HepG2 (cell line): ENCODE results near the gene CXXC5. TPM values are rescaled to one million over a fixed set of nuclear protein-coding genes. Genes with fewer than 3 reads are reported as not detected.

Experiments used
- ARID3A ChIP-seq: IDR thresholded peaks from 2 replicates; pipeline ENCODE4 v1.6.1; 2012; ENCODE audit warnings: low read depth, low read length, improper control_type of control experiment
- ARID5B ChIP-seq: IDR thresholded peaks from 2 replicates; pipeline ENCODE4 v1.4.0; 2020; ENCODE audit warnings: mild to moderate bottlenecking, missing genetic modification reagents
- BRCA1 ChIP-seq: sonication (generic); formaldehyde crosslinking; IDR thresholded peaks from 2 replicates; pipeline ENCODE4 v1.4.0; 2020; ENCODE audit warnings: missing genetic modification reagents
- HNRNPL ChIP-seq: fragments of 200-400 bp; formaldehyde crosslinking; IDR thresholded peaks from 2 replicates; pipeline ENCODE4 v1.6.1; 2017; ENCODE audit warnings: mild to moderate bottlenecking, low read depth, low read length
- IRX3 ChIP-seq: sonication (generic); formaldehyde crosslinking; IDR thresholded peaks from 2 replicates; pipeline ENCODE4 v1.8.1; 2023; ENCODE audit warnings: mild to moderate bottlenecking, low read depth, missing genetic modification reagents, borderline replicate concordance
- MAX ChIP-seq: IDR thresholded peaks from 2 replicates; pipeline ENCODE4 v1.6.1; 2012; ENCODE audit warnings: inconsistent platforms
- MNT ChIP-seq: fragments of 450-650 bp; IDR thresholded peaks from 2 replicates; pipeline ENCODE4 v1.6.1; 2016
- NCOR1 ChIP-seq: fragments of 200-600 bp; sonication (generic); IDR thresholded peaks from 2 replicates; pipeline ENCODE4 v1.7.0; 2017; ENCODE audit warnings: antibody characterized with exemption, low read length, borderline replicate concordance
- SP5 ChIP-seq: IDR thresholded peaks from 2 replicates; pipeline ENCODE4 v1.6.1; 2016; ENCODE audit warnings: low read depth, borderline replicate concordance
- ZBTB25 ChIP-seq: IDR thresholded peaks from 2 replicates; pipeline ENCODE4 v1.6.1; 2018; ENCODE audit warnings: missing genetic modification reagents
- ZMYM4 ChIP-seq: sonication (generic); formaldehyde crosslinking; IDR thresholded peaks from 2 replicates; pipeline ENCODE4 v1.8.1; 2023; ENCODE audit warnings: mild to moderate bottlenecking, missing genetic modification reagents
- ZNF362 ChIP-seq: sonication (generic); formaldehyde crosslinking; IDR thresholded peaks from 2 replicates; pipeline ENCODE4 v1.4.0; 2020; ENCODE audit warnings: missing genetic modification reagents, mild to moderate bottlenecking, borderline replicate concordance
- ZNF546 ChIP-seq: sonication (generic); formaldehyde crosslinking; conservative IDR thresholded peaks from 2 replicates; pipeline ENCODE4 v1.8.1; 2023; ENCODE audit warnings: mild to moderate bottlenecking, missing genetic modification reagents
- ZSCAN5A ChIP-seq: sonication (generic); formaldehyde crosslinking; IDR thresholded peaks from 2 replicates; pipeline ENCODE4 v1.8.0; 2022; ENCODE audit warnings: mild to moderate bottlenecking, missing genetic modification reagents, borderline replicate concordance
- polyA plus RNA-seq, 8 experiments: library from polyadenylated mRNA; depleted of rRNA in 3 of 8; stranded (reverse) in 7 of 8; unstranded in 1 of 8; fragments of >200 nt; fragmentation: Illumina TruSeq in 4 of 8; extraction: Trizol in 4 of 8; gene quantifications; 2 replicates each; pipeline versions ENCODE4 v1.2.1 to v1.2.3, GENCODE V29; 2011 to 2016; ENCODE audit warnings: low read depth in 4 of 8, missing spikeins in 1 of 8, mixed read lengths in 1 of 8; ENCODE audit not compliant: insufficient read depth in 1 of 8
- total RNA-seq, 5 experiments: library from RNA; depleted of rRNA; stranded (reverse); fragments of >200 nt; fragmentation: Illumina TruSeq; extraction: Trizol; gene quantifications; 2 replicates each; pipeline ENCODE4 v1.2.3, GENCODE V29; 2016; ENCODE audit warnings: low read depth in 1 of 5

The CXXC5 gene
- total and polyA plus RNA-seq, 2 of the 13 experiments (the other 11 are each of a cell fraction or from before 2014, with no cell fraction given), result 32.3 to 33.0 TPM

- TF ChIP-seq ARID5B (0 out of 2 replicates have a peak, but pooled peaks have one; percentile 5), ZNF546 (CRISPR knock-in tag) (0 out of 2 replicates have a peak, but pooled peaks have one; percentile 42), HNRNPL (0 out of 2 replicates have a peak, but pooled peaks have one; percentile 62), ZSCAN5A (CRISPR knock-in tag) (peak; percentile 52; the same call in 1 of the 2 replicates), BRCA1 (CRISPR knock-in tag) (no peak), ZMYM4 (peak; percentile 18; the same call in 1 of the 2 replicates), MAX (peak; percentile 72), ZNF362 (CRISPR knock-in tag) (peak; percentile 74; the same call in 1 of the 2 replicates), ZBTB25 (CRISPR knock-in tag) (no peak), MNT (peak; percentile 66; the same call in 1 of the 2 replicates), SP5 (CRISPR knock-in tag) (peak; percentile 94), NCOR1 (0 out of 2 replicates have a peak, but pooled peaks have one; percentile 13), ARID3A (peak; percentile 49; the same call in 1 of the 2 replicates), IRX3 (CRISPR knock-in tag) (0 out of 2 replicates have a peak, but pooled peaks have one; percentile 27)
These were observed 62.3 kb downstream of the CXXC5 start (continued) for GRCh38 chr5:139710319-139711066.
